Measurements from ENCODE around the gene TEX19. TPM values are rescaled to one million over a fixed set of nuclear protein-coding genes. Genes with fewer than 3 reads are reported as not detected.

TEX19 gene
- total and polyA plus RNA-seq, 10 of the 15 experiments (the other 5 are each of a cell fraction or from before 2014, with no cell fraction given): 0.03 to 0.32 (median 0.13) TPM; not detected in 3

DNA sequence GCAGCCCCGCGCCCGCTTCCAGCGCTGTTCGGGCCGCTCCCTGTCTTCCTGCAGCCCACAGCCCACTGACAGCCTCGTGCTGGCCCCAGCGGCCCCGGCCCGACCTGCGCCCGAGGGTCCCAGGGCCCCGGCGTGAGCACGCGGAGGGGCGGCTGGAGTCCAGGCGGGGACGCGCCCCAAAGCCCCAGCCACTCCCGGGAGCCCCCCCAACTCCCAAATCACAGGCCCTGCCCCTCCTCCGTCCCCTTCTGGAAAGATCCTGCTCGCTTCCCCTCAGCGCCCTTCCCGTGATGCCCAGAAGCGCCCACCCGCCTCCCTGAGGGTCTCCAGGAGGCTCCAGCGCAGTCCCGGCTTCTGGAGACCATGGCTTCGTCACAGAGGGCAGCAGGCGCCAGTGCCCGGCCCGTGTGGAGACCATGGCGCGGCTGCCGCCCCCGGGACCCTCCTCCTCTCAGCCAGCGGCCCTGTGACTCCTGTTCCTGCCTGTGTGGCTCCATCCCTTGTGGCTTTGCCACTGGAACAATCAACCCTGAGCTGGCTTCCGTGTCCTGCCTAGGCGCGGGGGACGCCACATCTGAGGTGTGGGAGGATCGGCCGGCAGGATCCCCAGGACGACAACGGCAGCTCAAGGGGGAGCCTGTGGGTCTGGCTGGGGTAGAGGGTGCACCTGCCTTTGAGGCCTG lies 16.5 kb downstream of the TEX19 start:
- WGBS (ENCODE audit: insufficient coverage, insufficient replicate concordance, low lambda C conversion rate, missing lambda C conversion rate): 70% methylated on average over 42 of the region's 46 CpGs
- POLR2A ChIA-PET: no interaction called here
- RAD21 ChIA-PET (ENCODE audit: unreplicated experiment): interaction anchor here (1.0 kb wide), 1 partner anchor 23 kb away, joined by 5 read pairs; no protein-coding TSS in a partner anchor
- Histone ChIP-seq H2AFZ (ENCODE audit: control insufficient read depth, low read depth, low read length) (no peak overlapping the region), H3K9ac (ENCODE audit: control insufficient read depth, insufficient read depth, low read length) (no peak overlapping the region), H3K4me3 (no peak overlapping the region), H4K20me1 (ENCODE audit: control insufficient read depth, insufficient read depth) (no peaks in the 10 kb centered on the region), H3K4me1 (ENCODE audit: control insufficient read depth, insufficient read depth, low read length) (peaks cover 12% of the 10 kb centered on the region), H3K27me3 (replicated peaks in 1 of 2; ENCODE audit: control insufficient read depth in 2 of 2, insufficient read depth in 2 of 2, low read length in 1 of 2) (peaks cover 0 to 4% of the 10 kb centered on the region in 2 experiments; a peak in 2 of 4 replicates), H3K79me2 (ENCODE audit: control insufficient read depth, insufficient read depth, low read length) (no peaks in the 10 kb centered on the region), H3K4me2 (ENCODE audit: control insufficient read depth, insufficient read depth) (no peak overlapping the region), H3K36me3 (ENCODE audit: control insufficient read depth in 2 of 2, insufficient read depth in 2 of 2, low read length in 1 of 2) (no peaks in the 10 kb centered on the region), H3K9me3 (replicated peaks; ENCODE audit: control insufficient read depth, insufficient read depth, low read length) (no peaks in the 10 kb centered on the region), H3K27ac (ENCODE audit: control insufficient read depth, insufficient read depth) (no peak overlapping the region)
- BruUV-seq (replicated peaks): no TSS peak
- no peak for FAIRE-seq
- SMC1A ChIA-PET (ENCODE audit: uncharacterized antibody, unreplicated experiment): no interaction called here
- no peak for ATAC-seq
- in situ Hi-C loops (cut with MboI) (no loop called here), intact Hi-C loops (cut with micrococcal nuclease; ENCODE audit: unreplicated experiment) (no loop called here)
- CTCF ChIA-PET: no interaction called here
- TF ChIP-seq RAD51 (IDR thresholded peaks at IDR 0.05) (no peak), SMAD5 (IDR thresholded peaks at IDR 0.05; ENCODE audit: low read depth) (no peak), POLR2AphosphoS2 (IDR thresholded peaks at IDR 0.05; ENCODE audit: low read depth, low read length) (no peak), GATAD2B (conservative IDR thresholded peaks at IDR 0.05; ENCODE audit: low read depth) (no peak), ZNF274 (IDR thresholded peaks at IDR 0.05; ENCODE audit: insufficient read depth, insufficient read length) (no peak), POLR2A (IDR thresholded peaks at IDR 0.05; ENCODE audit: low read depth, low read length) (no peak), BHLHE40 (IDR thresholded peaks at IDR 0.05; ENCODE audit: borderline replicate concordance in 1 of 2, low read depth in 2 of 2, low read length in 1 of 2) (no peak), MEF2A (IDR thresholded peaks at IDR 0.05; ENCODE audit: insufficient read depth, low read depth, low read length) (no peak), SMARCA5 (IDR thresholded peaks at IDR 0.05) (no peak), NR2C2 (IDR thresholded peaks at IDR 0.05; ENCODE audit: borderline replicate concordance, control insufficient read depth, insufficient read length, low read depth) (no peak), CBFB (IDR thresholded peaks at IDR 0.05; ENCODE audit: low read depth) (no peak), NBN (IDR thresholded peaks at IDR 0.05) (no peak), PBX3 (IDR thresholded peaks at IDR 0.05; ENCODE audit: insufficient replicate concordance, low read depth, low read length) (no peak), ZNF207 (IDR thresholded peaks at IDR 0.05; ENCODE audit: borderline replicate concordance) (no peak), STAT3 (IDR thresholded peaks at IDR 0.05; ENCODE audit: low read depth, low read length) (no peak), RBBP5 (conservative IDR thresholded peaks at IDR 0.05) (no peak), TBL1XR1 (IDR thresholded peaks at IDR 0.05; ENCODE audit: low read depth, low read length) (no peak), CHD4 (IDR thresholded peaks at IDR 0.05) (no peak)
- no peak for DNase-seq (ENCODE audit: low read depth, low spot score)
